Neural cell (in vitro differentiated cells): Measurements from ENCODE around the gene ERVW-1. TPM values are rescaled to one million over a fixed set of nuclear protein-coding genes. Genes with fewer than 3 reads are reported as not detected.

Source experiments
- H2AFZ ChIP-seq: fragments of 200-600, 300-800 bp; sonication (generic), shearing (Covaris generic); 2 replicates; pipeline ENCODE4 v1.6.0; 2014; ENCODE audit warnings: low read depth, mild to moderate bottlenecking, antibody characterized with exemption, low read length, moderate library complexity
- H3F3A ChIP-seq: fragments of 200-600 bp; shearing (Covaris generic); 2 replicates; pipeline ENCODE4 v1.6.1; 2016; ENCODE audit warnings: mild to moderate bottlenecking, moderate library complexity, mixed read lengths, antibody characterized with exemption, low read length; ENCODE audit not compliant: insufficient read depth, poor library complexity, severe bottlenecking
- H3K27ac ChIP-seq: fragments of 200-600, 300-800 bp; sonication (generic), shearing (Covaris generic); 2 replicates; pipeline ENCODE4 v1.5.1; 2014; ENCODE audit warnings: mild to moderate bottlenecking, low read length, moderate library complexity
- H3K27me3 ChIP-seq: fragments of 300-800, 200-600 bp; sonication (generic), shearing (Covaris generic); 2 replicates; pipeline ENCODE4 v1.6.0; 2014; ENCODE audit warnings: mild to moderate bottlenecking, low read depth, low read length, moderate library complexity; ENCODE audit not compliant: insufficient read depth
- H3K36me3 ChIP-seq: fragments of 300-800, 200-600 bp; sonication (generic), shearing (Covaris generic); 2 replicates; pipeline ENCODE4 v1.5.1; 2014; ENCODE audit warnings: mild to moderate bottlenecking, antibody characterized with exemption, low read length, moderate library complexity; ENCODE audit not compliant: insufficient read depth
- H3K4me2 ChIP-seq: fragments of 300-800, 200-600 bp; sonication (generic), shearing (Covaris generic); 2 replicates; pipeline ENCODE4 v1.6.0; 2014; ENCODE audit warnings: mild to moderate bottlenecking, low read length
- H3K4me3 ChIP-seq: fragments of 300-800, 200-600 bp; sonication (generic), shearing (Covaris generic); 2 replicates; pipeline ENCODE4 v1.5.1; 2014; ENCODE audit warnings: mild to moderate bottlenecking, low read length, moderate library complexity
- H3K79me2 ChIP-seq: fragments of 200-600 bp; shearing (Covaris generic); replicated peaks from 2 replicates; pipeline ENCODE4 v1.6.0; 2014; ENCODE audit warnings: mild to moderate bottlenecking, low read length, moderate library complexity; ENCODE audit not compliant: insufficient read depth
- H3K9ac ChIP-seq: fragments of 300-800, 200-600 bp; sonication (generic), shearing (Covaris generic); 2 replicates; pipeline ENCODE4 v1.6.1; 2016; ENCODE audit warnings: mild to moderate bottlenecking, low read length, mixed read lengths
- H3K9me2 ChIP-seq: fragments of 200-600 bp; shearing (Covaris generic); 2 replicates; pipeline ENCODE4 v1.6.1; 2016; ENCODE audit warnings: mild to moderate bottlenecking, low read length, mixed read lengths; ENCODE audit not compliant: insufficient read depth
- H3K9me3 ChIP-seq: fragments of 200-600, 300-800 bp; sonication (generic), shearing (Covaris generic); 2 replicates; pipeline ENCODE4 v1.6.1; 2016; ENCODE audit warnings: mild to moderate bottlenecking, mixed run types, low read length, moderate library complexity, mixed read lengths
- H4K20me1 ChIP-seq: fragments of 200-600 bp; shearing (Covaris generic); 2 replicates; pipeline ENCODE4 v1.6.1; 2016; ENCODE audit warnings: mild to moderate bottlenecking, mixed run types; ENCODE audit not compliant: insufficient read depth
- CTCF ChIP-seq: fragments of 450-650 bp; IDR thresholded peaks from 2 replicates; pipeline ENCODE4 v1.5.1; 2014; ENCODE audit warnings: antibody characterized with exemption, mild to moderate bottlenecking, moderate library complexity; ENCODE audit not compliant: poor library complexity, severe bottlenecking
- EP300 ChIP-seq: fragments of 450-650 bp; conservative IDR thresholded peaks from 2 replicates; pipeline ENCODE4 v1.6.1; 2014; ENCODE audit warnings: antibody characterized with exemption, mild to moderate bottlenecking, moderate library complexity; ENCODE audit not compliant: poor library complexity, severe bottlenecking
- EZH2 ChIP-seq: fragments of 200-600, 300-800 bp; shearing (Covaris generic), sonication (generic); IDR thresholded peaks from 2 replicates; pipeline ENCODE4 v1.6.1; 2014; ENCODE audit warnings: antibody characterized with exemption, low read length, borderline replicate concordance, mild to moderate bottlenecking; ENCODE audit not compliant: insufficient read depth, poor library complexity, severe bottlenecking
- MXI1 ChIP-seq: fragments of 450-650 bp; conservative IDR thresholded peaks from 2 replicates; pipeline ENCODE4 v1.6.1; 2014; ENCODE audit warnings: antibody characterized with exemption, mild to moderate bottlenecking; ENCODE audit not compliant: poor library complexity, severe bottlenecking
- POLR2AphosphoS5 ChIP-seq: IDR thresholded peaks from 2 replicates; pipeline ENCODE4 v1.6.1; 2012
- RAD21 ChIP-seq: fragments of 450-650 bp; conservative IDR thresholded peaks from 2 replicates; pipeline ENCODE4 v1.6.1; 2014; ENCODE audit warnings: antibody characterized with exemption, mild to moderate bottlenecking, moderate library complexity
- REST ChIP-seq: IDR thresholded peaks from 2 replicates; pipeline ENCODE4 v1.6.1; 2012; ENCODE audit warnings: borderline replicate concordance
- SMC3 ChIP-seq: fragments of 450-650 bp; conservative IDR thresholded peaks from 2 replicates; pipeline ENCODE4 v1.6.1; 2014; ENCODE audit warnings: antibody characterized with exemption, mild to moderate bottlenecking, moderate library complexity; ENCODE audit not compliant: poor library complexity
- TAF1 ChIP-seq: IDR thresholded peaks from 2 replicates; pipeline ENCODE4 v1.6.1; 2012; ENCODE audit warnings: low read depth
- polyA plus RNA-seq: library from polyadenylated mRNA; depleted of rRNA; stranded (reverse); fragments of >200 nt; gene quantifications from 2 replicates; pipeline ENCODE4 v1.2.3, GENCODE V29; 2014

ERVW-1 gene
- polyA plus RNA-seq, 1 donor from 2014 or later = not detected

- H3K4me3 ChIP-seq = no peak overlapping the region
- no peaks in the 10 kb centered on the region for H3K9me2 ChIP-seq
- no peaks in the 10 kb centered on the region for H3K27me3 ChIP-seq
- H3F3A ChIP-seq = no peaks in the 10 kb centered on the region
- no peaks in the 10 kb centered on the region for H4K20me1 ChIP-seq
- no peak overlapping the region for H3K27ac ChIP-seq
- H3K9ac ChIP-seq = no peak overlapping the region
- H3K79me2 ChIP-seq = no peaks in the 10 kb centered on the region
- TF ChIP-seq REST = no peak
- no peak for TF ChIP-seq POLR2AphosphoS5
- no peak for TF ChIP-seq TAF1
- no peak for TF ChIP-seq RAD21
- TF ChIP-seq EZH2 = no peak
- no peak for TF ChIP-seq CTCF
- no peak for TF ChIP-seq MXI1
- TF ChIP-seq SMC3 = no peak
- no peak for TF ChIP-seq EP300
- H2AFZ ChIP-seq = no peak overlapping the region
- H3K36me3 ChIP-seq = no peaks in the 10 kb centered on the region
- no peak overlapping the region for H3K4me2 ChIP-seq
- no peaks in the 10 kb centered on the region for H3K9me3 ChIP-seq
Measured at GRCh38 chr7:92432299-92432946, 45.3 kb downstream of the ERVW-1 start.

GRCh38 chr7:92427193-92427592 is 50.6 kb downstream of the ERVW-1 start:
- Histone ChIP-seq H3K9me3 (no peaks in the 10 kb centered on the region), H4K20me1 (no peaks in the 10 kb centered on the region)

More at GRCh38 chr7:92427193-92427592, 50.6 kb downstream of the ERVW-1 start:
- no peaks in the 10 kb centered on the region for H3F3A ChIP-seq
- no peak for TF ChIP-seq CTCF
- TF ChIP-seq SMC3 = no peak
- no peak for TF ChIP-seq REST
- TF ChIP-seq EZH2 = no peak
- TF ChIP-seq TAF1 = no peak
- TF ChIP-seq EP300 = no peak
- no peak for TF ChIP-seq POLR2AphosphoS5
- TF ChIP-seq MXI1 = no peak
- TF ChIP-seq RAD21 = no peak
- H3K9me2 ChIP-seq = no peaks in the 10 kb centered on the region
- H3K9ac ChIP-seq = no peak overlapping the region
- H3K36me3 ChIP-seq = no peaks in the 10 kb centered on the region
- no peak overlapping the region for H3K4me2 ChIP-seq
- H3K4me3 ChIP-seq = no peak overlapping the region
- H3K27ac ChIP-seq = no peak overlapping the region
- no peak overlapping the region for H2AFZ ChIP-seq
- H3K27me3 ChIP-seq = no peaks in the 10 kb centered on the region
- no peaks in the 10 kb centered on the region for H3K79me2 ChIP-seq
